Measurements from ENCODE around the gene PCBP3. TPM values are rescaled to one million over a fixed set of nuclear protein-coding genes. Genes with fewer than 3 reads are reported as not detected.

The PCBP3 gene
- total RNA-seq, 1 experiment from 2014 or later: 10.9 TPM

GRCh38 chr21:45766055-45766454 lies 122.5 kb downstream of the PCBP3 start:
- Histone ChIP-seq H2BK12ac (ENCODE audit: insufficient read length, low read depth, low read length) (no peak overlapping the region), H3K9me3 (ENCODE audit: control insufficient read depth, low read depth, low read length) (no peaks in the 10 kb centered on the region), H2BK120ac (ENCODE audit: low read depth, low read length, poor library complexity, severe bottlenecking) (no peak overlapping the region), H3K23ac (ENCODE audit: insufficient read length, low read depth, low read length) (no peak overlapping the region), H3K79me2 (ENCODE audit: insufficient read depth, low read length) (no peaks in the 10 kb centered on the region), H3K23me2 (ENCODE audit: insufficient read length, low read depth, low read length, poor library complexity, severe bottlenecking) (no peaks in the 10 kb centered on the region), H3T11ph (ENCODE audit: low read length) (no peak overlapping the region), H3K9ac (ENCODE audit: extremely low read depth, insufficient read length, low read length) (no peak overlapping the region), H3K18ac (ENCODE audit: insufficient read length, low read depth, low read length) (no peak overlapping the region), H4K5ac (ENCODE audit: insufficient read length, low read depth, low read length) (no peak overlapping the region), H3K4me2 (ENCODE audit: insufficient read depth, insufficient read length, low read length) (no peak overlapping the region), H3K79me1 (ENCODE audit: insufficient read depth, low read depth, low read length, poor library complexity, severe bottlenecking) (no peaks in the 10 kb centered on the region), H2BK20ac (ENCODE audit: low read depth, low read length, poor library complexity, severe bottlenecking) (no peak overlapping the region), H4K8ac (replicated peaks; ENCODE audit: insufficient read length, low read depth, low read length) (no peak overlapping the region), H4K91ac (ENCODE audit: insufficient read length, low read depth, low read length) (no peak overlapping the region), H3K14ac (ENCODE audit: insufficient read depth, low read length) (no peak overlapping the region), H4K20me1 (ENCODE audit: control insufficient read depth, insufficient read depth, insufficient read length) (no peaks in the 10 kb centered on the region), H3K27me3 (ENCODE audit: insufficient read depth, low read length) (no peaks in the 10 kb centered on the region), H3K56ac (ENCODE audit: insufficient read length, low read depth, low read length) (no peak overlapping the region), H3K4ac (ENCODE audit: low read depth, low read length) (no peak overlapping the region), H2AK5ac (ENCODE audit: insufficient read length, low read length) (no peak overlapping the region), H2BK5ac (ENCODE audit: insufficient read length, low read length) (no peak overlapping the region), H3K27ac (ENCODE audit: insufficient read length, low read depth, low read length) (no peak overlapping the region), H2AFZ (ENCODE audit: low read length) (no peak overlapping the region), H3K4me1 (ENCODE audit: insufficient read depth, low read length) (no peaks in the 10 kb centered on the region), H2BK15ac (ENCODE audit: low read depth, low read length) (no peak overlapping the region)
- no peaks in the 10 kb centered on the region for H3K4me1 Mint-ChIP-seq
- H3K27me3 Mint-ChIP-seq (ENCODE audit: low read depth): no peaks in the 10 kb centered on the region
- H3K27ac Mint-ChIP-seq: 0 out of 7 replicates have a peak overlapping the region, but pooled peaks of 1 of the 3 experiments have one; percentile 50
- WGBS (ENCODE audit: extremely low coverage, insufficient read length, low lambda C conversion rate): no CpG with 5 or more reads among the region's 14 CpGs
- TF ChIP-seq, protein P1, sequence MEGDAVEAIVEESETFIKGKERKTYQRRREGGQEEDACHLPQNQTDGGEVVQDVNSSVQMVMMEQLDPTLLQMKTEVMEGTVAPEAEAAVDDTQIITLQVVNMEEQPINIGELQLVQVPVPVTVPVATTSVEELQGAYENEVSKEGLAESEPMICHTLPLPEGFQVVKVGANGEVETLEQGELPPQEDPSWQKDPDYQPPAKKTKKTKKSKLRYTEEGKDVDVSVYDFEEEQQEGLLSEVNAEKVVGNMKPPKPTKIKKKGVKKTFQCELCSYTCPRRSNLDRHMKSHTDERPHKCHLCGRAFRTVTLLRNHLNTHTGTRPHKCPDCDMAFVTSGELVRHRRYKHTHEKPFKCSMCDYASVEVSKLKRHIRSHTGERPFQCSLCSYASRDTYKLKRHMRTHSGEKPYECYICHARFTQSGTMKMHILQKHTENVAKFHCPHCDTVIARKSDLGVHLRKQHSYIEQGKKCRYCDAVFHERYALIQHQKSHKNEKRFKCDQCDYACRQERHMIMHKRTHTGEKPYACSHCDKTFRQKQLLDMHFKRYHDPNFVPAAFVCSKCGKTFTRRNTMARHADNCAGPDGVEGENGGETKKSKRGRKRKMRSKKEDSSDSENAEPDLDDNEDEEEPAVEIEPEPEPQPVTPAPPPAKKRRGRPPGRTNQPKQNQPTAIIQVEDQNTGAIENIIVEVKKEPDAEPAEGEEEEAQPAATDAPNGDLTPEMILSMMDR (conservative IDR thresholded peaks at IDR 0.05): no peak
- H3K36me3 Mint-ChIP-seq (ENCODE audit: insufficient read depth in 1 of 3, low read depth in 3 of 3): no peaks in the 10 kb centered on the region; a peak in 1 of 7 replicates
- DNase-seq: no peak
- H3K4me3 Mint-ChIP-seq: no peak overlapping the region
- H3K9me3 Mint-ChIP-seq: no peaks in the 10 kb centered on the region
